Muscle of back (tissue), 11 donors: Measurements from ENCODE around the gene MRPL14. TPM values are rescaled to one million over a fixed set of nuclear protein-coding genes. Genes with fewer than 3 reads are reported as not detected.

Experiments used
- DNase-seq, 3 donors: peaks; one replicate each; pipeline versions ENCODE4 v3.0.0 to v3.0.0-alpha.2; 2013
- polyA plus RNA-seq, 10 donors: library from polyadenylated mRNA; unstranded; fragments of 120-200 nt; gene quantifications; one replicate each; pipeline ENCODE4 v1.2.1, GENCODE V29; 2013; ENCODE audit not compliant: insufficient read length in 10 of 10

Gene MRPL14
- polyA plus RNA-seq, 10 donors = 27.1 to 44.5 (median 35.2) TPM

DNA sequence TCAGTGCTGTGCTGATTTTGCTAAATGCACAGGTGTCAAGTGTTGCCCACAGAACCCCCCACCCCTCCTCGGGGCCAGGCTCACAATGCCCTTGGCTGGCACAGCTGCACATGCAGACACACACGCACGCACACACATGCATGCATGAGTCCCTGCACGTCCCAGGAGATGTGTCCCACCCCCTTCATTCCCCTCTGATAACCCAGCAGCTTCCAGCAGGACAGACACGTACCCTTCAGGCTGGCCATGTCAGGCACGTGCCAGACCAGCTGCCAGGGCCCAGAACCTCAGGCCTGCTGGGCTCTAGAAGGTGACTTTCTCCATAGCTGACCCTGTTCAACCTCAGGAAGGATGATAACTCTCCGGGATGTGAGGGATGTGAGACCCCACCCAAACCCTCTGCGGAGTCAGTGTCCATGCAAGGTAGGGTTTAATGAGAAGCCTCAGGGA is 44.4 kb downstream of the MRPL14 start:
- DNase-seq = no peak

- no peak for DNase-seq
Observed at GRCh38 chr6:44081753-44082152, 45.5 kb downstream of the MRPL14 start.

DNA sequence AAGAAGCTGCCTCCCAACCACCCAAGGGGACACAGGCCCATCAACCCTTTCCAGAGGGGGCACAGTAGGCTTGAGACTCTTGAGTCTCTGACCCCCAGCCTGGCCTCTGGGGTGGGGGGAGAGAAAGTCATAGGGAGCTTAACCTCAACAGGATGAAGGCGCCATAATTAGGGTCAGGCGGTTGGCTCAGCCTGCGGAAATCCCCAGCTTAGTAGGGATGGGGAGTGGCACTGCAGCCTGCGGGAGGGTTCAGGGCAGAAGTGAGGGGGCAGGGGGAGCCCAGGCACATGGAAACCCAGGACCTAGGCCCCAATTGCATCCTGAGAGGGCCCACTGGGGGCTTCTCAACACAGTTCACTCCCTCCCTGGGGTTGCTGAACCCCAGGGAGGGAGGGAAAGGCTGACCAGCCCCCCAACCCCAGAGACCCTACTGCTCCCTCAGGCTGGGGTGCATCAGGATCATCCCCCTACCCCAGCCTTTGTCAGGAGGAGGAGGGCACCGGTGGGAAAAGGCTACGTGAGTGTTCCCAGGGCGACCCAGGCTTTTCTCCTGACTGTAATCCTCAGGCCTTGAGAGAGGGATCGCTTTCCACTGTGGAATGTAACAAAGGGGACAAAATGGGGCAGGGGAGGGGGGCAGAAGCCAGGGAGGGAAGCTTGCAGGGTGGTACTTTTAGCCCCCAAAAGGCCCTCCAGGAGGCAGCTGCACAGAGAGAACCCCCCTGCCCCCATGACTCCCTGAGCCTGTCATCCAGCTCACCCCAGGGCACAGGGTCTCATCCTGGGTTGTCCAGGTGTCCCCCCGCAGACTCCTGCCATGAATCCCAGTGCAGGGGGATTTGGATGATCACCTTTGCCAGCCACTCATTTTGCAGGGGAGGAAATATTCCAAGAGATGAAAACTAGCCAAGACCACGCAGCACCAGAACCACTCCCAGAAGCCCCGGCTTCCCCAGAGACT is 46.4 kb downstream of the MRPL14 start:
- DNase-seq = no peak

GRCh38 chr6:44079672-44080071 is 47.6 kb downstream of the MRPL14 start:
- no peak for DNase-seq

- DNase-seq = peak; percentile 77 to 89 (median 82)
Observed at GRCh38 chr6:44078827-44079671, 48.2 kb downstream of the MRPL14 start.

DNA sequence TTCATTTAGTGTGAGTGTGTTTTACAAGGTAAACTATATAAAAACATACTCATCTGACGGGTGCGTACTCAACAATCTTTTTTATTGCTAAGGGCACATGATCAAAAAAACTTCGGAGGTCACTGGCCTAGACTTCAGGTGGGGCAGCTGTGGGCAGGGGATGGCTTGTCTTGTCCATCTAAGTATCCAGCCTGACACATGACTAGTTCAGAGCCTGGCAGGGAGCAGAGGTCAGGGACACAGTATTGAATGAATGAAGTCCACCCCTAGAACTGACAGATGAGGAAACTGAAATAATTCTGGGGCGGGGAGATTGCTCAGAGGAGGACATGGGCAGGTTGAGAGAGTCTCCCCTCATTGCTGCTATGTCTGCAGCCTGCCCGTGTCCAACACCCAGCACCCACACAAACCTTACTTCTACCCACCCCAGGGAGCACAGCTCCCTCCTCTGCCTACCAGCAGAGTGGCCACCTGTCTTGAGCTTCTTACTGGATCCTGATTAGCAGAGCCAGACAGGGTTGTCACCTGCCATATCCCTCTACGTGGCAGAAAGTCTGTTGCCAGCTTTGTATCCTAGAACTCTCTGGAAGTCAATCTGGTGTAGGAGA is 48.9 kb downstream of the MRPL14 start:
- no peak for DNase-seq

- DNase-seq = no peak
Observed at GRCh38 chr6:44077214-44077946, 49.9 kb downstream of the MRPL14 start.

DNA sequence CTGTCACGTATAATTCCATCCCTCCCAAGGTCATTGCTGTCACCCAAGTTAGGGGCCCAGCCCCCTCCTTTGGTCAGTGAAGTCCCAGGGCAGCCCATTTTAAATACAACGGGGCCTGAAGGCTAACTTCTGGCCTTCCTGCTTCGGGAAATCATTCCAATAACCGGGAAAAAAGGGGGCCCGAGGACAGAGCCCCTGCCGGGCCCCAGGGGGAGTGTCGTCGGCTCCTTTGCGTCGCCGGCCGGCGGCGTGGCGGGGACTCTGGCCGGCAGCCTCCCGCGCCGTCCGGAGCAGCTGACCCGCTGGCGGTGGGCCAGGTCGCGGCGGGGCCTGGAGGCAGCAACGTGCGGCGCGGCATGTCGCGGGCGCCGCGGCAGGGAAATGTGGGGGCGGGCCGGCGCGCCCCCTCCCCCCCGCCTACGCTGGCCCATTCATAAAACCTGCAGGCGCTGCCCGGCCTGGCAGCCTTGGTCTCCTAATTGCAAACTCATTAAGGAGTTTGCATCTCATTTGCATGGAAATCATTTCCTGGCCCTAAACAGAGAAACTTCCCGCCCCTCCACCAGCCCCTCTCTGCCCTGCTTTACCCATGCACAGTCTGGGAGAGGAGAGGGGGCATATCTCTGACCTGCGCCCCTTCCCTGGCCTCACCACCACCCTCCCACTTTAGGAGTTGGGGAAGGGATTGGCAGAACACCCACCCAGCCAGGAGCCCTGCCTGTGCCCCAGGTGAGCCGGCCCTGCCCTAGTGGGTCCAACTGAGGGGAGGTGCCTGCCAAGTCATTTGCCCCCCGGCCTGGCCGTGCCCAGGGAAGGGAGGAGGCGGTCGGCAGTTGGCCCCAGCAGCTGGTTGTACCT is 50.7 kb downstream of the MRPL14 start:
- DNase-seq = peak in 2 of 3 donors; percentile 42 to 81

DNA sequence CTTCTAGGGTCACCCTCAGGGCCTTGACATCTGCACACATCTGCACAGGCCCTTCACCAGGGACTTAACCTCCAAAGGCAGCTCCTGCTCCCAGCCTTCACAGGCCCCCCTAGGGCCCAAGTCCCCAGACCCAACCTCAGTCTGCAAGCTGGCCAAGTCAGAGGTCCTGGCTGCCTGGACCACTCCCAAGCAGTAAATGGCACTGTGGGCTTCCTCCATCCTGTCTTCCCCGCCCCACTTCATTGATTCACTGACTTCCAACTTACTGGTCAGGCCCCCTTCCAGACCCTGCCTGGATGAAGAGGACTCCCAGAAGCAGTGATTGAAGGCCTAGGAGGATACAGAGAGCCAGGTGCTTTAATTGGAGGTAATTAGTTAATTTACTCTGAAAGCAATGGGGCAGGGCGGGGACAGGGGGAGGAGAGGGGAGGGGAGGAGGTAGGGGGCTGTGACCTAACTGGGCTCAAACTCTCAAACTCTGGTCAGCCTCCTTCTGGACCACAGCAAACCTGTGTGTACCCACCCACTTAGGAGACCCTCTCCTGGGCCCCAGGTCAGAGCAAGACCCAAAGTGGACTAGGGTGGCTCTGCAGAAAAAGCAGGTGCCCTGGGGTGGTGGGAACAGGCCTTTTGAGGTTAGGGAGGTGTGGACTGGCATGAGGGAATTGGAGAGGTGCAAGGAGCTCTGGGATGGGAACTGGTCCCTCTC is 51.5 kb downstream of the MRPL14 start:
- no peak for DNase-seq

GRCh38 chr6:44074813-44075646 is 52.2 kb downstream of the MRPL14 start:
- no peak for DNase-seq

DNA sequence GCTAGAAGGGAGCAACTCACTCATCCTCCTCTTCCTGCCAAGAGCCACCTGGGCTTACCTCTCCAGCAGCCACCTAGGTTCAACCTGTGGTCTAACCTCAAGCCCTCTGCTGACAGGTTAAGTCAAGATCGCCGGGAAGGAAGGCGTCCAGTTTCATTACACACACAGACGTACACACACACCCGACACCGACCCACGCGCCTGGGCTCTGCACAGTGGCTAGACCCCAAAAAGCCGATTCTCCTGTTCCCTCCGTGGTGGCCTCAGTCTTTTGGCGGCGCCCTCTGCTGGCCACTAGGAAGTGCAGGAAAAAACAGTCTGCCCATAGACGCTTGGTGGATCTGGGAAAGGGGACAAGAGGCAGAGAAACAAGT is 52.8 kb downstream of the MRPL14 start:
- DNase-seq = peak; percentile 88 to 96 (median 89)

DNA sequence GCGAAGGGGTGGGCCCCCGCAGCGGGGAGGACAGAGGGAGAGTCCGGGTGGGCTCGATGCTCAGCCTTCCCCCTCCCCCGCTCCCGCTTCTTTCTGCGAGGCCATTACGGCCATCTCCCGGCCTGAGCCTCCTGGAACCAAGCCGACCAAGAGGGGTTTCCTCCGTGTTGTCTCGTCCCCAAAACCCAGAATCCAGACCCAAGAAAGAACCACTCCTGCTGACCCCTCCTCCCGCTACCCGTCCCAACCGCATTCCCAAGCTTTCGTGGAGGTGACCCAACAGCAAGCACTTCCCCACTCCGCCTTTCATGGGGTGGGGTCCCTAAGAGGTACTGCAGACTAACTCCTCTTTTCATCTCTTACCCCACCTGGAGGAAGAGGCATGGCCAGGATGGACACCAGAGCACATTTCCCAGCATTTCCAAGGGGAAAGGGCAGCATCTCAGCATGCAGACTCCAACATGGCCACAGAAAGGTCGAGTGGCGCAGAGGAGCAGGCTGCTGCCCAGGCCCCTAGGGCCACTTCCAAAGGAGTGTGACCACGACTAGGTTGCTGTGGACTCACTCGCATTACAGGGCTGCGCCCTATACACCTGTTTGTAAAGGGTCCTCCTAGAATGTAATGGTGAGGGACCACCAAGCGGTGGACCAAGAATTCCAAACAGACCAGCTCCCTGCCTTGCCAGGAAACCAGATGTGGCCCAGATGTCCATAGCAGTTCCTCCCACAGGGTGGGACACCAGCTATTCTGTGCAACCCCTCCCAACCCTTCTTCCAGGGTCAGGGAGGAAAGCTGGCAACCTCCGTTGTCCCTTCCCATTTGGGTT is 53.4 kb downstream of the MRPL14 start:
- DNase-seq = peak; percentile 67 to 95 (median 83)

- peak; percentile 96 to 97 (median 96) for DNase-seq
Observed at GRCh38 chr6:44072959-44073611, 54.2 kb downstream of the MRPL14 start.

- no peak for DNase-seq
Observed at GRCh38 chr6:44072452-44072958, 54.7 kb downstream of the MRPL14 start.

DNA sequence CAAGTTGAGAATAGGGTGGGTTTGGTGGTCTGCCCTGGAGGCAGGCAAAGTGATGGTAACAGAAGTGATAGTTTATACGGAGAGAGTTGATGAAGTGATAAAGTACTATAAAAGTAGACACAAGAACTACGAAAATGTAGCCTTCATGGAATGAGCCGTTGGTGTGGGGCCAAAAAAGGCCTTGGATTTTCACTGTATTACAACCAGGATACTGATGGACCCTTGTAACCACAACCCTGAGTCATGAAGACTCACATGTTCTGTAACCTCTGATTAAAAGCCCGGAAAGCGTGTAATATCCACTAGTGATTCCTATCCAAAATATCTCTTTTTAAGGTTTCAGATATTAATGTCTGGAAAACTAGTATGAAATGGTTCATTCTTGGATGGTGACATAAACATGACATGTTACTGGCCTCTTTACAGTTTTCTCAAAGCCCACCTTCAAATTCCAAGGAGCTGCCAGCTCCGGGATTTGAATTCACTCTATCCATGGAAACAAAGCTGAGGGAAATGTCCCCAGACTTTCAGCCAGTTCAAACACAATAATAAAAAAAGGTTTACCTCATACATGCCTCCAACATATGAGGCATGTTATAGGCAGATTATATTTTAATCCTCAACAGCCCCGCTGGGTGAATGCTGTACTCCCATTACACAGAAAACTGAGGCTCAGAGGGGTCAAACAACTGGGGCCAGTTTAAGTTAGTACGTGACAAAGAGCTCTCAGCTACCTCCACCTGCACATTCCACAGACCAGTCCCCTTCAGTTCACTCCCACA is 55.4 kb downstream of the MRPL14 start:
- peak in 2 of 3 donors; percentile 78 to 95 for DNase-seq
